ENCODE measurements around the gene IGSF1. TPM values are rescaled to one million over a fixed set of nuclear protein-coding genes. Genes with fewer than 3 reads are reported as not detected.

IGSF1 gene
- total RNA-seq, 4 donors from 2014 or later: 1.2 to 4.3 (median 3.0) TPM

DNA sequence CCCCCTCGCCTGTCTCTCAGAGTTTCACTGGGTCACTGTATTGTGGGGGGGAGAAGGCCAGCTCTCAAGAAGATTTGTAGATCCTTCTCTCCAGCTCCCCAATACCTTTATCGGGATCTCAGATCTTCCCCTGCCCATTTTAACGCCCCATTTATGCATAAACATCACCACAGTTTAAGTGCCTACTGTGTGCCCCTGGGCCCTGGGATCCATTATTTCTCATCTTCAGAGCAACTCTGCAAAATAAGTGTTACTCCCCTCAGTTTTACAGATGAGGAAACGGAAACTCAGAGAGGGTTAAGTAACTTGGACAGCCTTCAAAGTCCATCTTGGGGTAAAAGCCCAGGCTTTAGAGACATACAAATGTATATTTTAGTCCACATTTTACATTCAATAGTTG lies 421 bp upstream of the IGSF1 start:
- intact Hi-C loops (cut with DNase I): no loop called here
- Histone ChIP-seq H3K27me3 (no peaks in the 10 kb centered on the region), H3K36me3 (no peaks in the 10 kb centered on the region), H3K4me3 (peak overlapping the region in 3 of 4 donors; percentile 28 to 44 (median 33)), H3K4me1 (peaks cover 0 to 13% (median 9%) of the 10 kb centered on the region in 4 donors), H3K9me3 (no peaks in the 10 kb centered on the region), H3K27ac (replicated peaks in 1 of 4) (no peak overlapping the region)
- 26% methylated on average over 4 of the region's 4 CpGs for WGBS
- TF ChIP-seq POLR2A (IDR thresholded peaks at IDR 0.05; ENCODE audit: low read depth): no peak
- TF ChIP-seq POLR2AphosphoS5 (IDR thresholded peaks at IDR 0.05): no peak
- TF ChIP-seq, protein P1, sequence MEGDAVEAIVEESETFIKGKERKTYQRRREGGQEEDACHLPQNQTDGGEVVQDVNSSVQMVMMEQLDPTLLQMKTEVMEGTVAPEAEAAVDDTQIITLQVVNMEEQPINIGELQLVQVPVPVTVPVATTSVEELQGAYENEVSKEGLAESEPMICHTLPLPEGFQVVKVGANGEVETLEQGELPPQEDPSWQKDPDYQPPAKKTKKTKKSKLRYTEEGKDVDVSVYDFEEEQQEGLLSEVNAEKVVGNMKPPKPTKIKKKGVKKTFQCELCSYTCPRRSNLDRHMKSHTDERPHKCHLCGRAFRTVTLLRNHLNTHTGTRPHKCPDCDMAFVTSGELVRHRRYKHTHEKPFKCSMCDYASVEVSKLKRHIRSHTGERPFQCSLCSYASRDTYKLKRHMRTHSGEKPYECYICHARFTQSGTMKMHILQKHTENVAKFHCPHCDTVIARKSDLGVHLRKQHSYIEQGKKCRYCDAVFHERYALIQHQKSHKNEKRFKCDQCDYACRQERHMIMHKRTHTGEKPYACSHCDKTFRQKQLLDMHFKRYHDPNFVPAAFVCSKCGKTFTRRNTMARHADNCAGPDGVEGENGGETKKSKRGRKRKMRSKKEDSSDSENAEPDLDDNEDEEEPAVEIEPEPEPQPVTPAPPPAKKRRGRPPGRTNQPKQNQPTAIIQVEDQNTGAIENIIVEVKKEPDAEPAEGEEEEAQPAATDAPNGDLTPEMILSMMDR (IDR thresholded peaks at IDR 0.05): no peak
- no peak for TF ChIP-seq EP300 (IDR thresholded peaks at IDR 0.05)
- DNase-seq (ENCODE audit: extremely low spot score): no peak

DNA sequence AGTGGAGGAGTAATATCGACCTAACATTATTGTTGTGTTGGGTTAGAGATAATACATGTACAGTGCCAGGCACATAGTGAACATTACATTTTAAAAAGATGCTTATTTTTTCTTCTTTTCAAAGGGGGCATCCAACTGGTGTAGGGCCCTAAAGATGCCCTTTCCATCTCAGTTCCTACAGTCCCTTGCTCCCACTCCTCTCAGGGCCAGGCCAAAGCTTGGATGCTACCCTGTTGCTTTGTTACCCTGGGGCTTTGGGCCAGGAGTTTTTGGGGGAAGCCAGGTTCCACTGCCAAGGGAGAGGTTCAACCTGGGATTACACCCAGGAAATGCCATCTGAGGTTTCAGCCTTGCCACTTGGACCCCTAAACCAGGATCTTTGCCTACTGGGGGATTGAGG lies 918 bp downstream of the IGSF1 start:
- TF ChIP-seq POLR2AphosphoS5 (IDR thresholded peaks at IDR 0.05) (no peak), POLR2A (IDR thresholded peaks at IDR 0.05; ENCODE audit: low read depth) (no peak), EP300 (IDR thresholded peaks at IDR 0.05) (no peak)
- TF ChIP-seq, protein P1 (IDR thresholded peaks at IDR 0.05): no peak
- no peaks in the 10 kb centered on the region for H3K9me3 ChIP-seq
- H3K4me3 ChIP-seq: peak overlapping the region in 2 of 4 donors; percentile 28 to 44
- no peaks in the 10 kb centered on the region for H3K36me3 ChIP-seq
- no peak for DNase-seq (ENCODE audit: extremely low spot score)
- H3K27ac ChIP-seq (replicated peaks in 1 of 4): no peak overlapping the region
- H3K4me1 ChIP-seq: peaks cover 0 to 13% (median 9%) of the 10 kb centered on the region in 4 donors
- H3K27me3 ChIP-seq: no peaks in the 10 kb centered on the region
- intact Hi-C loops (cut with DNase I): no loop called here
- 83% methylated on average over 1 of the region's 1 CpG for WGBS

DNA sequence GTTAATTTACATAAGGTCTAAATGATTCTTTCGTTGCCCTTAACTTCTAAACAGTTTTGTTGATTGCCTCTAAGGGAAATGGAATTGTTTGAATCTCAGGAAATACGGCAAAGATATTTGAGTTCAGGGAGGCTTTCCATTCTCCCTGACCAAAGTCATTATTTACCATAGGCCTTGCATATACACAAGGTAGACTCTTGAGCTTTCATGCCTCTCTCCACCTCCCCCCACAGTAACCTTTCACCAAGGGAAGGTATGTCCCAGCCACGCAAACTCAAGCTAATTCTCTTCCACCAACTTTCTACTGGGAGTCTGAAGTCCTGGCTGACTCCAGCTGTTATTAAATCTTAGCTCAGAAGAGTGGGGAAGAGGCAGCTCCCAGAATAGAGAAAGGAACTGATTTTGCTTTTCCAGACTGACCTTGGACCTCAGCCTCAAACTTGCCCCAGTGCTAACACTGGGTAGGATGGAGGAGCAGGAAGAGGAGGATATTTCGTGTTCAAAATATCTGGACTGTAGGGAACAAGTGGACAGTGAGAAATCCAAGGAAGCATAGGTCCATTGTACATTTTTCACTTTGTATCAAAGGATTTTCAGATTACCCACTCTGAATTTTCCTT lies 1.4 kb downstream of the IGSF1 start:
- Histone ChIP-seq H3K4me1 (peaks cover 0 to 13% (median 9%) of the 10 kb centered on the region in 4 donors), H3K4me3 (no peak overlapping the region), H3K9me3 (no peaks in the 10 kb centered on the region), H3K27me3 (no peaks in the 10 kb centered on the region), H3K36me3 (no peaks in the 10 kb centered on the region), H3K27ac (replicated peaks in 1 of 4) (no peak overlapping the region)
- DNase-seq (ENCODE audit: extremely low spot score): no peak
- TF ChIP-seq, protein P1 (IDR thresholded peaks at IDR 0.05): no peak
- TF ChIP-seq POLR2A (IDR thresholded peaks at IDR 0.05; ENCODE audit: low read depth) (no peak), POLR2AphosphoS5 (IDR thresholded peaks at IDR 0.05) (no peak), EP300 (IDR thresholded peaks at IDR 0.05) (no peak)
- 67% methylated on average over 4 of the region's 4 CpGs for WGBS
- intact Hi-C loops (cut with DNase I): no loop called here

DNA sequence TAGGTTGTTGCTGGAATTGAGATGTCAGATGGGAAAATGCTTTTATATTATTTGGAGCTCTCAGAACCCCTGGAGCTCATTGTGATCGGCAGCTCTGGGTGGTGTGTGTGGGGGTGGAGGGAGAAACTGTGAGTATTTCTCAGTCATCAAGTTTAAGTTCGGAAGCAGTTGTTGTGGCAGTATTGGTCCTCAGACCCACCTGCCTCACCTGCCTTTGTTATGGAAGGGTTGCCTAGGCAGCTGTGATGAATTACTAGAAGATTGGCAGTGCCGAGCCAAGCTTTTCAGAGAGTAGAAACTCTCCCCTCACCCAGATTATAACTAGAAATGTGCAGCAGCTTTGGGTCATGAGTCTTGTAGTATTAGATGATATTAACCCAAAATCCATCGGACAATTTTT lies 9.5 kb downstream of the IGSF1 start:
- intact Hi-C loops (cut with DNase I): no loop called here
- no peak for TF ChIP-seq POLR2AphosphoS5 (IDR thresholded peaks at IDR 0.05)
- TF ChIP-seq, protein P1 (IDR thresholded peaks at IDR 0.05): no peak
- no peak for TF ChIP-seq EP300 (IDR thresholded peaks at IDR 0.05)
- TF ChIP-seq POLR2A (IDR thresholded peaks at IDR 0.05; ENCODE audit: low read depth): no peak
- Histone ChIP-seq H3K4me1 (no peaks in the 10 kb centered on the region), H3K27me3 (peaks cover 0 to 3% (median 0%) of the 10 kb centered on the region in 4 donors), H3K9me3 (no peaks in the 10 kb centered on the region), H3K36me3 (no peaks in the 10 kb centered on the region), H3K27ac (replicated peaks in 1 of 4) (no peak overlapping the region), H3K4me3 (no peak overlapping the region)
- 53% methylated on average over 4 of the region's 4 CpGs for WGBS
- DNase-seq (ENCODE audit: extremely low spot score): no peak

DNA sequence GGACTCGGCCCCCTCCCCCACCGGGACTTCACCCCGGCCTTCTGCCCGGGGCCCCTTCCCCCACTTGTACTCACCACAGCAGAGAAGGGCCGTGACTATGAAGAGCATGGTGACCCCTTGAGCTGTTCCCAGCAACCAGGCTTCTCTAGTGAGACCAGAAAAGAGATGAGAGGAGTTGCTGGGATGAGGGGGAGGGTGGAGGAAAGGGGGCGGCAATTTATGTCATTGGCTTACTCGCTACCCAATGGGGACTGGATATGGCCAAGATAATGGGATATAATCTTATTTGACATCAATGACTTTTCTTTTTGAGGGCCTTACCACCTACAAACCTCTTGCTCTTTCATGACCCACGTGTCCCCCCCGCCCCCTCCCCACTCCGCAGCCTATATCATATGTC lies 9.9 kb downstream of the IGSF1 start:
- no peak for DNase-seq (ENCODE audit: extremely low spot score)
- 63% methylated on average over 10 of the region's 10 CpGs for WGBS
- H3K27ac ChIP-seq (replicated peaks in 1 of 4): no peak overlapping the region
- no peak overlapping the region for H3K4me3 ChIP-seq
- intact Hi-C loops (cut with DNase I): no loop called here
- H3K36me3 ChIP-seq: no peaks in the 10 kb centered on the region
- H3K4me1 ChIP-seq: no peaks in the 10 kb centered on the region
- H3K27me3 ChIP-seq: peaks cover 0 to 3% (median 0%) of the 10 kb centered on the region in 4 donors
- no peak for TF ChIP-seq POLR2A (IDR thresholded peaks at IDR 0.05; ENCODE audit: low read depth)
- TF ChIP-seq, protein P1 (IDR thresholded peaks at IDR 0.05): no peak
- TF ChIP-seq EP300 (IDR thresholded peaks at IDR 0.05): no peak
- no peak for TF ChIP-seq POLR2AphosphoS5 (IDR thresholded peaks at IDR 0.05)
- no peaks in the 10 kb centered on the region for H3K9me3 ChIP-seq

All from esophagus muscularis mucosa (tissue), 4 donors.